ENCODE measurements around the gene CCNI.

Gene CCNI

DNA sequence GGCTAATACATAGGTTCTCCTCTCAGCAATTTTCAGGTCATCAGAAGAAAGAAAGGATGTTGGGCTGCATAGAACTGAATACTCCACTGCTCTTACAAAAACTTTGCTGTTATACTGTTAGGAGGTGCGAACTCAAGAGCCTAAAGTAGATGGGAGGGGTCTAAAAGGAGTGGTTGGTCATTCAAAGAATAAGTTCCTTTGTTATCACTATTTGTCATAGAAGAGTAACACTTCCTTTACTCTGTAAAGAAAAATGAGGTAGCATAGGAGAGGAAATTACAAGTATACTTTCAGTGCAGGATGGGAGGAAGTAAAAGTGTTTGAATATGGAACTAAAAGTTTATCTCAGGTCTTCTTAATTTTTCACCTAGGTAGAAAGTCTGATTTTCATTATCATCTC, 61.5 kb downstream of the CCNI start:
- Histone ChIP-seq H3K4me3 (ENCODE audit: insufficient read length, low read depth) (no peak overlapping the region), H3K4me1 (ENCODE audit: insufficient read depth, insufficient read length) (no peaks in the 10 kb centered on the region), H3K27me3 (ENCODE audit: insufficient read depth, insufficient read length) (no peaks in the 10 kb centered on the region), H3K9ac (ENCODE audit: insufficient read length, low read depth) (no peak overlapping the region), H3K36me3 (ENCODE audit: insufficient read depth, insufficient read length, low read length) (peaks cover 72% of the 10 kb centered on the region), H3K9me3 (ENCODE audit: insufficient read depth, low read length) (no peaks in the 10 kb centered on the region)
- DNase-seq (ENCODE audit: low read depth, low spot score), result no peak
- TF ChIP-seq YY1 (IDR thresholded peaks at IDR 0.05; ENCODE audit: insufficient read depth, insufficient read length), result no peak
- no peak for TF ChIP-seq ZNF274 (IDR thresholded peaks at IDR 0.05; ENCODE audit: low read depth, low read length)
- TF ChIP-seq SUZ12 (IDR thresholded peaks at IDR 0.05; ENCODE audit: extremely low read depth, insufficient read depth, insufficient read length), result no peak

DNA sequence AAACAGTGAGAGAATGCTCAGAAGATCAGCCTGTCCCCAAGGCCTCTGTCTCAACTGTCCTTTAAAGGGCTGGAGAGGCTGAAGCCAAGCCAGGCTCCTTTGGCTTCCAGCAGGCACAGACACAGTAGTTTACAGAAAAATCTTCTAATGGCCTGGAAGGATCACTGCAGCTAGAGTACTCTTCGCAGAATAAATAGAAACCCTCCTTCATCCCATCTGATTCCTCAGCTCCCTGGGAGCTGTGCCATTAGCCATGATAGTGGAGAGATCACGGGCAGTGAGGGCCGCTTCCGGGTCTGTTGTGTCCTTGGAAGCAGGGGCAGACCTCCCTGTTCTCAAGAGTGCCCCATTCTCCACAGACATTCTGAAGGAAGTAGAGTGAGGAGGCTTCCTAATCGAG, 63.1 kb downstream of the CCNI start:
- peaks cover 72% of the 10 kb centered on the region for H3K36me3 ChIP-seq (ENCODE audit: insufficient read depth, insufficient read length, low read length)
- no peaks in the 10 kb centered on the region for H3K9me3 ChIP-seq (ENCODE audit: insufficient read depth, low read length)
- peaks cover 1% of the 10 kb centered on the region for H3K4me1 ChIP-seq (ENCODE audit: insufficient read depth, insufficient read length)
- DNase-seq (ENCODE audit: low read depth, low spot score), result no peak
- H3K9ac ChIP-seq (ENCODE audit: insufficient read length, low read depth), result no peak overlapping the region
- H3K27me3 ChIP-seq (ENCODE audit: insufficient read depth, insufficient read length), result no peaks in the 10 kb centered on the region
- H3K4me3 ChIP-seq (ENCODE audit: insufficient read length, low read depth), result no peak overlapping the region
- TF ChIP-seq ZNF274 (IDR thresholded peaks at IDR 0.05; ENCODE audit: low read depth, low read length), result no peak
- no peak for TF ChIP-seq SUZ12 (IDR thresholded peaks at IDR 0.05; ENCODE audit: extremely low read depth, insufficient read depth, insufficient read length)
- no peak for TF ChIP-seq YY1 (IDR thresholded peaks at IDR 0.05; ENCODE audit: insufficient read depth, insufficient read length)

DNA sequence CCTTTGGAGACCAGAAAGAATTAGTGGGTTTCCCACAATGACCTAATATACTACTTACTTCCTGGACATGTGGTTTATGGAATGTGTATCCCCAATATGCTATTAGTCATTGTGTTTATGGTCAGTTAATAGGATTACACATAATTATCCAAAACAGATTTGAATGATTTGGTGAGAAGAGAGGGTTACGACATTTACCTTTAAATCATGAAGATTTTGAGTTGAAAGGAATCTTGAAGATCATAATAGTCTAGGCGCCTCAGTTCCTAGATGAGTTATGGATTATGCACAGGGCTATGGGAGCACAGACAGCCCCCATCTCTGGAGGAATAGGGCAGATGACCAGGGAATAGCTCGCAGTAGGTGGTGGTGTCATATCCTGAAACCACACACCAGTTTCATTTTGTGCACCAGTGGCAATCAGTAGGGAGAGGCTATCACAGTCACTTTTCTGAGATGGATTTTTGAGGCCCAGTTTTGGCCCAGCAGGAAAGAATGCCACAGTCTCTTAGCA, 64.9 kb downstream of the CCNI start:
- no peak for DNase-seq (ENCODE audit: low read depth, low spot score)
- Histone ChIP-seq H3K9ac (ENCODE audit: insufficient read length, low read depth) (no peak overlapping the region), H3K4me1 (ENCODE audit: insufficient read depth, insufficient read length) (peaks cover 4% of the 10 kb centered on the region), H3K27me3 (ENCODE audit: insufficient read depth, insufficient read length) (no peaks in the 10 kb centered on the region), H3K9me3 (ENCODE audit: insufficient read depth, low read length) (no peaks in the 10 kb centered on the region), H3K36me3 (ENCODE audit: insufficient read depth, insufficient read length, low read length) (peaks cover 75% of the 10 kb centered on the region), H3K4me3 (ENCODE audit: insufficient read length, low read depth) (no peak overlapping the region)
- TF ChIP-seq YY1 (IDR thresholded peaks at IDR 0.05; ENCODE audit: insufficient read depth, insufficient read length), result no peak
- no peak for TF ChIP-seq ZNF274 (IDR thresholded peaks at IDR 0.05; ENCODE audit: low read depth, low read length)
- no peak for TF ChIP-seq SUZ12 (IDR thresholded peaks at IDR 0.05; ENCODE audit: extremely low read depth, insufficient read depth, insufficient read length)

DNA sequence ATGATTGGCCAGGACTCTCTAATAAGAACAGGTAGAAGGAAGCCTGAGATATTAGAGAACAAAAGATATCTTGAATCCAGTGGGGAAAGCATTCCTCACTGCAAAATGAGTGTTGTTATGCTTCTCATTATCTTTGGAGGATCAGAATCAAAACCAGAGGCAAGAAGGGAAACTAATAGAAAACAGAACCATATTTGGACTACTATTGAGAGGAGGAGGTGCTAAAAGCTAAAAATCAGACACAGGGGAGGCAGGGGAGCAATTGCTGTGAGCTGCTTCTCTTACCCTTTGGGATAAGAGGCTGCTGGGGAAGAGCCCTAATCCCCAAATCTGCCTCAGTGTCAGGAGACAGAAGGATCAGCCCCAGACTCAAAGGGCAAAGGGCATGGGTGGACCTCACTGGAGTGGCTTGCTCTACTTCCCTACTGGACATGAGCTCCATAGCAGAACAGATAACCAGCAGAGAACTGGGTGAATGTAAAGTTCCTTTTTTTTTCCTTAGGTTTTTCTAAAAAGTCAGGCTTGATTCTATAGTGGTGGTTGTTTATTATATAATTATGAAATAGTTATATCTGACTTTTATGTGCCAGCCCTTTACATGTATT, 66.2 kb downstream of the CCNI start:
- H3K27me3 ChIP-seq (ENCODE audit: insufficient read depth, insufficient read length), result no peaks in the 10 kb centered on the region
- no peak overlapping the region for H3K9ac ChIP-seq (ENCODE audit: insufficient read length, low read depth)
- DNase-seq (ENCODE audit: low read depth, low spot score), result no peak
- H3K4me1 ChIP-seq (ENCODE audit: insufficient read depth, insufficient read length), result peaks cover 4% of the 10 kb centered on the region
- H3K4me3 ChIP-seq (ENCODE audit: insufficient read length, low read depth), result no peak overlapping the region
- H3K36me3 ChIP-seq (ENCODE audit: insufficient read depth, insufficient read length, low read length), result peaks cover 75% of the 10 kb centered on the region
- no peak for TF ChIP-seq SUZ12 (IDR thresholded peaks at IDR 0.05; ENCODE audit: extremely low read depth, insufficient read depth, insufficient read length)
- TF ChIP-seq YY1 (IDR thresholded peaks at IDR 0.05; ENCODE audit: insufficient read depth, insufficient read length), result no peak
- TF ChIP-seq ZNF274 (IDR thresholded peaks at IDR 0.05; ENCODE audit: low read depth, low read length), result no peak
- H3K9me3 ChIP-seq (ENCODE audit: insufficient read depth, low read length), result no peaks in the 10 kb centered on the region

DNA sequence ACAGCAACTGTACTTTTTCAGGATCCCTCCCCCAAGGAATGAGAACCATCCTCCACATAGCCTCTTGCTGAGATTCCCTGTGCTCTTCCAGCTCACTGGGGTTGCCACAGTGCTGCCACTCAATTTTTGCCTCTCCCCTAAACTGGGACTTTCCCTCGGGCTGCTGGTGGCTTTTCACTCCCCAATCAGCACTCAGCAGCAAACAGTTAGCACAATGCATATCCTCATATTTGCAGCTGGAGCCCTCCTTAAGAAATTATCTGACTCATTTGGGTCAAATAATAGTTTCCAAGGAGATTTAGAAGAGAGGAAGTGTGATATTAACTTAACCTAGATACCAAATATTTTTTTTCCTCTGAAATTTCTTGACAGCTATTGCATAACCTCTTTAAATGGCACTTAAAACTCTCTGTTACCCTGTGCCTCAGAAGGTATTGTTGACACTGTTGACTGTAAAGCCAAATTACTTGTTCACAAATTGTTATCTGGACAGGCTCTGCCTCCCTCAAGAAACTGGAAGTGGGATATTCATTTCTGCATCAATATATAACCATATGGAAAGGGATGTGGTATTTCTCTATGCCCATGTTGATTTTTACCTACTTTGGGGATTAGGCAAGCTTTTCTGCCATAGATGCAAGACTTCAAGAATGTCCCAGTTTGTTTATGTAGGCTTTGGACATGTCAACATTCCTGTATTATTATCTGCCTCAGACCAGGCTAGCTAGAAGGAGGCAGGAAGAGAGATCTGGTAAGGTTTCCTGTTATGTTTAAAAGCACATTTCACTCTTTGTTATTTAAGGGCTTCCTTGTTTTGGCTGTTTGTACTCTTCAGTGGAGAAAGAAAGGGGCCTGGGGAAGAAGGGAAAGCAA, 68.2 kb downstream of the CCNI start:
- DNase-seq (ENCODE audit: low read depth, low spot score), result no peak
- Histone ChIP-seq H3K9ac (ENCODE audit: insufficient read length, low read depth) (no peak overlapping the region), H3K4me1 (ENCODE audit: insufficient read depth, insufficient read length) (peaks cover 4% of the 10 kb centered on the region)

DNA sequence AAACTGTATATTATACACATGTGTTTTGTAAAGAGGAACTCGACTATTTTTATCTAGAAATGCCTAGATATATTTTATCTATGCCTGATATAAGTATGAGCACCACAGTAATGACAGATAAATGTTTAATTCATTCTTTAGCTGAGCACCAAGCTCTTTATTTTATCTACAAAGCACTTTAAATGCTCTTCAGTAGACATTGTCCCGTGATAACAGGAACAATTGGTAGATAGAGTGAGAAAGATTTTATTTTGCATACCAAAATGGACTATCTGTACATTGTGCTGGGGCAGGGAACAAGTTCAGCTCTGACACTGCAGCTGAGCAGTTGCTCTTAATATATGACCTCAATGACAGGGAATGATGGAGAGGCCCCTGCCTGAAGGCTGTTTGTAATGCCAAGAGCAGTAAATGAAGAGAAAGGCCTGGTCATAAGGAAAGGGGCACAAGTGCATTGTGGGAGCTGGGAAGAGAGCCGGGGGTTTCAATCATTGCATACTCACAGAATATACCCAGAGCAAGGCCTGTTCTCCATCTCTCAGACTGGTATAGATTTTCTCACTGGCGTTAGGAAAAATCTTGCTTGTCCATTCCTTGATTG, 68.9 kb downstream of the CCNI start:
- H3K27me3 ChIP-seq (ENCODE audit: insufficient read depth, insufficient read length), result no peaks in the 10 kb centered on the region
- H3K36me3 ChIP-seq (ENCODE audit: insufficient read depth, insufficient read length, low read length), result peaks cover 72% of the 10 kb centered on the region

More for the DNA sequence above, 68.2 kb downstream of the CCNI start:
- H3K27me3 ChIP-seq (ENCODE audit: insufficient read depth, insufficient read length), result no peaks in the 10 kb centered on the region
- TF ChIP-seq YY1 (IDR thresholded peaks at IDR 0.05; ENCODE audit: insufficient read depth, insufficient read length), result no peak
- no peaks in the 10 kb centered on the region for H3K9me3 ChIP-seq (ENCODE audit: insufficient read depth, low read length)
- no peak overlapping the region for H3K4me3 ChIP-seq (ENCODE audit: insufficient read length, low read depth)
- peaks cover 77% of the 10 kb centered on the region for H3K36me3 ChIP-seq (ENCODE audit: insufficient read depth, insufficient read length, low read length)

DNA sequence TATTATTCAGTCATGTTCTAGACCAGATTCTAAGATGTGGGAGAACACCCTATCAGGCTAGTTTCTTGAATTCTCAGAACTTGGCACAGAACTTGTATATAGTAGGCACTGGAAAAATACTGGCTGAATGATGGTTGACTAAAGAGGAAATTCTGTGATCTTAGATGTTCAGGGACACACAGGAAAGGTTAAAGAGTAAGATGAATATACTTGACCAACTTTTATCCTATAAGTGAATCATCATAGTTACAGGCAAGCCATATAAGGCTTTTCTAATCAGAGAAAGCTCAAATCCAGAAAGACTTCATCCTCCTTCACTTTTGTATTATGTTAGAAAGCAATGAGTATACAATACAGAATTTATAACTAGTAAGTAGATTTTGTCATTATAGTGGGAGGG, 72.4 kb downstream of the CCNI start:
- TF ChIP-seq ZNF274 (IDR thresholded peaks at IDR 0.05; ENCODE audit: low read depth, low read length) (no peak), SUZ12 (IDR thresholded peaks at IDR 0.05; ENCODE audit: extremely low read depth, insufficient read depth, insufficient read length) (no peak)
- DNase-seq (ENCODE audit: low read depth, low spot score), result no peak
- Histone ChIP-seq H3K27me3 (ENCODE audit: insufficient read depth, insufficient read length) (no peaks in the 10 kb centered on the region), H3K4me1 (ENCODE audit: insufficient read depth, insufficient read length) (peaks cover 4% of the 10 kb centered on the region), H3K4me3 (ENCODE audit: insufficient read length, low read depth) (no peak overlapping the region), H3K9me3 (ENCODE audit: insufficient read depth, low read length) (no peaks in the 10 kb centered on the region), H3K36me3 (ENCODE audit: insufficient read depth, insufficient read length, low read length) (peaks cover 71% of the 10 kb centered on the region), H3K9ac (ENCODE audit: insufficient read length, low read depth) (no peak overlapping the region)

More for the DNA sequence above, 68.9 kb downstream of the CCNI start:
- Histone ChIP-seq H3K9me3 (ENCODE audit: insufficient read depth, low read length) (no peaks in the 10 kb centered on the region), H3K4me3 (ENCODE audit: insufficient read length, low read depth) (no peak overlapping the region), H3K9ac (ENCODE audit: insufficient read length, low read depth) (no peak overlapping the region), H3K4me1 (ENCODE audit: insufficient read depth, insufficient read length) (peaks cover 4% of the 10 kb centered on the region)
- no peak for TF ChIP-seq YY1 (IDR thresholded peaks at IDR 0.05; ENCODE audit: insufficient read depth, insufficient read length)
- DNase-seq (ENCODE audit: low read depth, low spot score), result no peak
